Keratinocyte (primary cell): ENCODE measurements around the gene HBB. TPM values are rescaled to one million over a fixed set of nuclear protein-coding genes. Genes with fewer than 3 reads are reported as not detected.
"Not testable (repeated sequence)": the region's sequence is repeated elsewhere in the genome, so short reads cannot be mapped to it uniquely, and the experiment has no call there.

Experiments used
- DNase-seq: peaks from one replicate; pipeline ENCODE4 v3.0.0-alpha.2; 2011; ENCODE audit warnings: low read depth, missing footprints, low spot score
- FAIRE-seq: peaks from 2 replicates; lab custom pipeline; 2011; peaks lifted over from hg19 to GRCh38; lab: Jason Lieb, UNC
- H2AFZ ChIP-seq: 2 replicates; pipeline ENCODE4 v1.6.0; 2012; ENCODE audit warnings: low read length, control low read depth, inconsistent platforms; ENCODE audit not compliant: control insufficient read depth
- H3K27ac ChIP-seq: 2 replicates; pipeline ENCODE4 v1.5.1; 2011; ENCODE audit warnings: low read length; ENCODE audit not compliant: control insufficient read depth, insufficient read depth
- H3K27me3 ChIP-seq: 3 replicates; pipeline ENCODE4 v1.6.0; 2011; ENCODE audit warnings: low read length; ENCODE audit not compliant: control insufficient read depth, insufficient read depth; ENCODE audit errors: extremely low read depth
- H3K36me3 ChIP-seq, 2 experiments: 2 replicates in 1 of 2; 3 replicates in 1 of 2; pipeline ENCODE4 v1.5.1; 2011; ENCODE audit warnings: low read length in 2 of 2, mild to moderate bottlenecking in 1 of 2; ENCODE audit not compliant: control insufficient read depth in 2 of 2, insufficient read depth in 2 of 2; ENCODE audit errors: extremely low read depth in 1 of 2
- H3K4me1 ChIP-seq: 3 replicates; pipeline ENCODE4 v1.5.1; 2011; ENCODE audit warnings: low read length; ENCODE audit not compliant: control insufficient read depth, insufficient read depth; ENCODE audit errors: extremely low read depth
- H3K4me2 ChIP-seq: 3 replicates; pipeline ENCODE4 v1.6.0; 2011; ENCODE audit warnings: low read depth, low read length; ENCODE audit not compliant: control insufficient read depth, insufficient read depth; ENCODE audit errors: extremely low read depth
- H3K4me3 ChIP-seq, 3 experiments: fragments of 200-600 bp in 1 of 3; sonication (generic) in 1 of 3; 2 replicates in 2 of 3; 3 replicates in 1 of 3; pipeline ENCODE4 v1.5.1; 2011 to 2016; ENCODE audit warnings: low read length in 3 of 3, mild to moderate bottlenecking in 3 of 3, control low read depth in 2 of 3, inconsistent platforms in 1 of 3, low read depth in 1 of 3, mixed read lengths in 1 of 3, mixed run types in 1 of 3, moderate library complexity in 1 of 3; ENCODE audit not compliant: control insufficient read depth in 2 of 3, insufficient read depth in 2 of 3; ENCODE audit errors: extremely low read depth in 1 of 3
- H3K79me2 ChIP-seq: 2 replicates; pipeline ENCODE4 v1.6.0; 2012; ENCODE audit warnings: low read length; ENCODE audit not compliant: control insufficient read depth, insufficient read depth
- H3K9ac ChIP-seq: 3 replicates; pipeline ENCODE4 v1.6.0; 2011; ENCODE audit warnings: low read length; ENCODE audit not compliant: control insufficient read depth, insufficient read depth; ENCODE audit errors: extremely low read depth
- H3K9me1 ChIP-seq: 3 replicates; pipeline ENCODE4 v1.6.0; 2011; ENCODE audit warnings: low read length; ENCODE audit not compliant: control insufficient read depth, insufficient read depth; ENCODE audit errors: extremely low read depth
- H3K9me3 ChIP-seq: 2 replicates; pipeline ENCODE4 v1.5.1; 2012; ENCODE audit warnings: low read depth, low read length; ENCODE audit not compliant: control insufficient read depth
- H4K20me1 ChIP-seq: 3 replicates; pipeline ENCODE4 v1.6.0; 2011; ENCODE audit warnings: low read length; ENCODE audit not compliant: control insufficient read depth, insufficient read depth; ENCODE audit errors: extremely low read depth
- CTCF ChIP-seq, 3 experiments: IDR thresholded peaks in 1 of 3; conservative IDR thresholded peaks in 1 of 3; optimal IDR thresholded peaks in 1 of 3; 2 replicates in 2 of 3; 3 replicates in 1 of 3; pipeline versions ENCODE3 to v1.5.1; 2011; ENCODE audit warnings: low read length in 3 of 3, mild to moderate bottlenecking in 3 of 3, moderate library complexity in 2 of 3, control low read depth in 1 of 3, inconsistent platforms in 1 of 3; ENCODE audit not compliant: insufficient read depth in 2 of 3; ENCODE audit errors: extremely low read depth in 1 of 3
- EZH2 ChIP-seq: IDR thresholded peaks from one replicate; pipeline ENCODE4 v1.6.1; 2012; ENCODE audit warnings: inconsistent platforms, mild to moderate bottlenecking, low read length, moderate library complexity
- dilution Hi-C: fragments of 300-500 bp; cut with MboI; formaldehyde crosslinking; loops from one replicate; pipeline ENCODE4 v1.7.0; 2020; ENCODE audit warnings: low sequenced_read_pairs; ENCODE audit not compliant: extremely low pct_ligation_motif_present
- polyA plus RNA-seq, 5 experiments: library from polyadenylated mRNA; depleted of rRNA in 3 of 5; stranded (reverse) in 3 of 5; stranded (forward) in 1 of 5; unstranded in 1 of 5; fragments of >200 nt; gene quantifications; 1 replicate in 1 of 5; 2 replicates in 3 of 5; 3 replicates in 1 of 5; pipeline versions ENCODE4 v1.2.1 to v1.2.3, GENCODE V29; 2011 to 2012; ENCODE audit warnings: missing spikeins in 2 of 5, low read depth in 1 of 5, low replicate concordance in 1 of 5

Gene HBB
- polyA plus RNA-seq, 1 donor (not counting 4 experiments of a cell fraction or from before 2014, with no cell fraction given): not detected

GRCh38 chr11:5248498-5248897 is 21.6 kb upstream of the HBB start:
- DNase-seq, FAIRE-seq, H3K9me3 ChIP-seq, H4K20me1 ChIP-seq, H2AFZ ChIP-seq, H3K4me2 ChIP-seq, H3K79me2 ChIP-seq, H3K27ac ChIP-seq, H3K4me3 ChIP-seq, H3K9me1 ChIP-seq, dilution Hi-C loops, H3K4me1 ChIP-seq, H3K36me3 ChIP-seq, H3K9ac ChIP-seq, H3K27me3 ChIP-seq: not testable (repeated sequence)

GRCh38 chr11:5247472-5248192 is 20.8 kb upstream of the HBB start:
- no peak for DNase-seq
- no peaks in the 10 kb centered on the region for H3K79me2 ChIP-seq
- no peak overlapping the region for H3K4me2 ChIP-seq
- no peak overlapping the region for H3K4me3 ChIP-seq
- no peaks in the 10 kb centered on the region for H4K20me1 ChIP-seq
- no peaks in the 10 kb centered on the region for H3K27me3 ChIP-seq
- H3K36me3 ChIP-seq: no peaks in the 10 kb centered on the region
- no peaks in the 10 kb centered on the region for H3K4me1 ChIP-seq
- no peak overlapping the region for H3K9ac ChIP-seq
- no peaks in the 10 kb centered on the region for H3K9me1 ChIP-seq
- no peaks in the 10 kb centered on the region for H3K9me3 ChIP-seq
- TF ChIP-seq CTCF (optimal IDR thresholded peaks at IDR 0.05 in 1 of 3, IDR thresholded peaks at IDR 0.05 in 1 of 3, conservative IDR thresholded peaks at IDR 0.05 in 1 of 3; ENCODE audit: extremely low read depth in 1 of 3, insufficient read depth in 2 of 3, low read length in 3 of 3) (no peak), EZH2 (no peak)
- H2AFZ ChIP-seq: no peak overlapping the region
- dilution Hi-C loops: no loop called here
- no peak overlapping the region for H3K27ac ChIP-seq
- no peak for FAIRE-seq
